GM19328 (cell line): Measurements from ENCODE around the gene EIF1.
"Not testable (repeated sequence)": the region's sequence is repeated elsewhere in the genome, so short reads cannot be mapped to it uniquely, and the experiment has no call there.

ENCODE experiments used
- ATAC-seq: cut with Tn5 transposase; IDR thresholded peaks from one replicate; pipeline ENCODE4 v1.9.1; 2021; ENCODE audit warnings: mild to moderate bottlenecking, moderate library complexity; ENCODE audit not compliant: unreplicated experiment

The EIF1 gene

GRCh38 chr17:41695134-41695661 is 6.5 kb downstream of the EIF1 start:
- ATAC-seq, result no peak

GRCh38 chr17:41695954-41696757 is 7.5 kb downstream of the EIF1 start:
- no peak for ATAC-seq

GRCh38 chr17:41697122-41697962 is 8.7 kb downstream of the EIF1 start:
- no peak for ATAC-seq

- ATAC-seq, result not testable (repeated sequence)
Measured at GRCh38 chr17:41700843-41701242, 12.2 kb downstream of the EIF1 start.

GRCh38 chr17:41702712-41703111 is 14.0 kb downstream of the EIF1 start:
- no peak for ATAC-seq

- no peak for ATAC-seq
Measured at GRCh38 chr17:41705271-41705991, 16.7 kb downstream of the EIF1 start.

- ATAC-seq, result no peak
Measured at GRCh38 chr17:41707803-41708669, 19.4 kb downstream of the EIF1 start.

GRCh38 chr17:41710472-41711090 is 21.9 kb downstream of the EIF1 start:
- ATAC-seq, result no peak

- no peak for ATAC-seq
Measured at GRCh38 chr17:41711669-41712400, 23.1 kb downstream of the EIF1 start, which contains the start of gene GAST. GAST (plus strand) TSS chr17:41712331; CDS start chr17:41715437, 3,106 bp downstream.

GRCh38 chr17:41717408-41718286 is 29.0 kb downstream of the EIF1 start:
- ATAC-seq, result no peak

- ATAC-seq, result no peak
Measured at GRCh38 chr17:41718287-41718645, 29.6 kb downstream of the EIF1 start.

- no peak for ATAC-seq
Measured at GRCh38 chr17:41722231-41722630, 33.5 kb downstream of the EIF1 start.

GRCh38 chr17:41723801-41724475 is 35.3 kb downstream of the EIF1 start:
- no peak for ATAC-seq

GRCh38 chr17:41724476-41725050 is 35.9 kb downstream of the EIF1 start:
- no peak for ATAC-seq

- no peak for ATAC-seq
Measured at GRCh38 chr17:41725134-41725533, 36.4 kb downstream of the EIF1 start.

- no peak for ATAC-seq
Measured at GRCh38 chr17:41728056-41728455, 39.4 kb downstream of the EIF1 start.

- no peak for ATAC-seq
Measured at GRCh38 chr17:41730479-41730878, 41.8 kb downstream of the EIF1 start.
